GM12801 (cell line): Measurements from ENCODE around the gene CETP.

Experiments used
- CTCF ChIP-seq: IDR thresholded peaks from one replicate; pipeline ENCODE4 v1.5.1; 2011; ENCODE audit warnings: control low read depth; ENCODE audit not compliant: insufficient read length; ENCODE audit errors: extremely low read depth

CETP gene

GRCh38 chr16:56967733-56968132 is 6.0 kb downstream of the CETP start:
- TF ChIP-seq CTCF: no peak

- TF ChIP-seq CTCF: no peak
Measured at GRCh38 chr16:56969769-56970168, 8.0 kb downstream of the CETP start.

- no peak for TF ChIP-seq CTCF
Measured at GRCh38 chr16:56970934-56971767, 9.4 kb downstream of the CETP start.

GRCh38 chr16:56971768-56972043 is 10.0 kb downstream of the CETP start:
- TF ChIP-seq CTCF: no peak

- no peak for TF ChIP-seq CTCF
Measured at GRCh38 chr16:56972403-56973293, 10.9 kb downstream of the CETP start.

GRCh38 chr16:56973294-56973689 is 11.5 kb downstream of the CETP start:
- no peak for TF ChIP-seq CTCF

DNA sequence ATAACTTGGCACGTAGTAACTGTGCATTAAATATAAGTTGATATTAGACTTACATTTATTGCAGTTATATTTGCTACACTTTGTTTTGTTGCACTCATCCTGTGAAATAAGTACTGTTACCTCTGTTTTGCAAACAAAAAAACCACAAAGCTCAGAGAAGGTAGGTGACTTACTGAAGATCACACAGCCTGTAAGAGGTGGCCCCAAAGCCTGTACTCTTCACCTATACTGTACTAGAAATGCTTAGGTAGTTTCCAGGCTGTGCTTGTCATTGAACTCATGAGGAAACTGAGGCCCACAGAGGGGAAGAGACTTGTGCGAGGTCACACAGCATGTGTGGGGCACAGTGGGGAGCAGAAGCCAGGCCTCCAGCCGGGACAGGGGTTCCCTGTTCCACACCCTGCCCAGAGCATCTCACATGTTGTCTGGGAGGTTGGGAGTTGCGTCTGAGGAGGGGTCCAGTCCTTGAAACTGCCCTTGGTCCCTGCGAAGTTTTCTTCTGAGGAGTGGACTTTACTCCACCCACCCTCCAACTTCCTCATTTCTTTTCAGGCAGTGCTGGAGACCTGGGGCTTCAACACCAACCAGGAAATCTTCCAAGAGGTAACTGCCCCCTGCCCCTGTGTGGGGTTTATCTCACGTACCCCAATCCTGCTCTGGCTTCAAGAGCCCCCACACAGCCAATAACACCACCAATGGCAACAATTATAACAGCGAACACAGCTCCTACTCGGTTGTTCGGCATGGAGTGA is 13.0 kb downstream of the CETP start:
- TF ChIP-seq CTCF: no peak
